ENCODE results near the gene SERTAD2. TPM values are rescaled to one million over a fixed set of nuclear protein-coding genes. Genes with fewer than 3 reads are reported as not detected.

SERTAD2 gene
- total RNA-seq, 2 experiments from 2014 or later, result 11.4 to 11.6 TPM

DNA sequence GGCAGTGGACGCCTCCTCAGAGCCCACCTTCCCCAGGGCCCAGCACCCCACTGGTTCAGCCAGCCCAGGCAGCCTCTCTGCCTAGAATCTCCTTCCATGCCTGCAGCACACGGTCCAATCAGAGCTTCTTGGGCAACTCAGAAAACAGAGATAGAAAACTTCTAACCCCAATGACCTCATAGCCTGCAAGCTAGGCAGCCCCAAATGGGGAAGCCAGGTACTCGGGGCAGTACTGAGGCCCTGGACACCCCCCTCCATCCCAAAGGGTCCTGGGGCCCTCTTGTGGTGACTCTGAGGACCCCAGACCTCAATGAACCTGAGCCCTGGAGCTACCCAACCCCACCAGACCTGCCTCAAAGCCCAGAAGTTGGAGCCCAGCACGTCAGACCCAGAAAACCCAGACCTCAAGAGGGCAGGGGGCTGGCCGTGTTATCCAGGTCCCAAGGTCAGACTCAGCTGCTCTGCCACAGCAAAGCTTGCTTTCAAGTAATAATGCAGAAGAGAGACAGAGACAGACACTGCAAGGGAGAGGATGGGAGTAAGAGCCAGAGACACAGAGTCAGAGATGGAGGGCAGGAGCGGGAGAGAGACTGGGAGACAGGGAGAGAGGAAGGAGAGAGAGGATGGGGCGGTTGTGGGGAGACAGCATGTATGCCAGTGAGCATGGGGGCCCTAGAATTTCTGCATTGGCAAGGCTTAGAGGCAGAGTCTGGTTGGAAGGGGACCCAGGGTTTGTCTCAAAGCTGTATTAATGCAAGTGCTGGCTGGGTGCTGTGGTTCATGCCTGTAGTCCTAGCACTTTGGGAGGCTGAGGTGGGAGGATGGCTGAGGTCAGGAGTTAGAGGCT is 28.2 kb downstream of the SERTAD2 start:
- DNase-seq, result no peak
- Mint-ChIP-seq H3K36me3 (ENCODE audit: low read depth) (no peaks in the 10 kb centered on the region), H3K9me3 (no peaks in the 10 kb centered on the region), H3K27me3 (ENCODE audit: low read depth) (no peaks in the 10 kb centered on the region), H3K4me3 (no peak overlapping the region), H3K27ac (no peak overlapping the region), H3K4me1 (ENCODE audit: low read depth) (no peaks in the 10 kb centered on the region)
- CTCF ChIA-PET, result interaction anchor here (0.6 to 1.9 kb wide), 7 partner anchors 9 to 257 kb away, joined by 3 to 6 read pairs (median 3); partner anchors contain the start of gene AFTPH
- intact Hi-C loops (cut with micrococcal nuclease), result no loop called here

- CTCF ChIA-PET, result interaction anchor here (0.8 to 1.9 kb wide), 5 partner anchors 8 to 101 kb away, joined by 3 to 6 read pairs (median 5); partner anchors contain the start of gene AFTPH
- no peaks in the 10 kb centered on the region for H3K36me3 Mint-ChIP-seq (ENCODE audit: low read depth)
- H3K4me3 Mint-ChIP-seq, result no peak overlapping the region
- H3K9me3 Mint-ChIP-seq, result no peaks in the 10 kb centered on the region
- DNase-seq, result no peak
- H3K27ac Mint-ChIP-seq, result no peak overlapping the region
- H3K27me3 Mint-ChIP-seq (ENCODE audit: low read depth), result no peaks in the 10 kb centered on the region
- intact Hi-C loops (cut with micrococcal nuclease), result no loop called here
- H3K4me1 Mint-ChIP-seq (ENCODE audit: low read depth), result no peaks in the 10 kb centered on the region
Measured at GRCh38 chr2:64624862-64625261, 28.9 kb downstream of the SERTAD2 start.

DNA sequence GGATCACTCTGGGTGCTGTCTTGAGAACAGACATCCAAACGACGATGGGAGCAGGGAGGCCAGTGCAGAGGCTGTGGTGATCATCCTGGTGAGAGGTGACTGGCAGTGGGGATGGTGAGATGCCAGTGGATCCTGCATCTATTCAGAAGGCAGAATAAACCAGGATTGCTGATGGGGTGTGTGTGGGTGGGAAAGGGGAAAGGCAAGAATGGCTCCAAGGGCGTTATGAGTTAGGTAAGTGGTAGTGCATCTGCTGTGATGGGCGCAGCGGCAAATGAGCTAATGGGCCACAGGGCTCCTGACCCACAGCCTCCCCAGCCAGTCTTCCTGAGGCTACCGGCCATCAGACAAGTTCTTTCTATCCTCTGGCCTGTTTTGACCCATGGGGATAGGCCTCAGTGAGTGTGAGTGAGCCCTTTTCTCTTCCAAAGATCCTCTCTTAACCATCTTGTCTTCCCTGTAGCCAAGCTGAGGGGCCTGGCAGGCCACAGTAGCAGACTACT is 29.6 kb downstream of the SERTAD2 start:
- no peaks in the 10 kb centered on the region for H3K9me3 Mint-ChIP-seq
- DNase-seq, result no peak
- no peaks in the 10 kb centered on the region for H3K36me3 Mint-ChIP-seq (ENCODE audit: low read depth)
- CTCF ChIA-PET, result interaction anchor here (0.8 to 1.1 kb wide), 2 partner anchors 22 to 101 kb away, joined by 3 read pairs; partner anchors contain the start of gene AFTPH
- intact Hi-C loops (cut with micrococcal nuclease), result no loop called here
- H3K27ac Mint-ChIP-seq, result no peak overlapping the region
- no peaks in the 10 kb centered on the region for H3K4me1 Mint-ChIP-seq (ENCODE audit: low read depth)
- no peak overlapping the region for H3K4me3 Mint-ChIP-seq
- H3K27me3 Mint-ChIP-seq (ENCODE audit: low read depth), result no peaks in the 10 kb centered on the region

DNA sequence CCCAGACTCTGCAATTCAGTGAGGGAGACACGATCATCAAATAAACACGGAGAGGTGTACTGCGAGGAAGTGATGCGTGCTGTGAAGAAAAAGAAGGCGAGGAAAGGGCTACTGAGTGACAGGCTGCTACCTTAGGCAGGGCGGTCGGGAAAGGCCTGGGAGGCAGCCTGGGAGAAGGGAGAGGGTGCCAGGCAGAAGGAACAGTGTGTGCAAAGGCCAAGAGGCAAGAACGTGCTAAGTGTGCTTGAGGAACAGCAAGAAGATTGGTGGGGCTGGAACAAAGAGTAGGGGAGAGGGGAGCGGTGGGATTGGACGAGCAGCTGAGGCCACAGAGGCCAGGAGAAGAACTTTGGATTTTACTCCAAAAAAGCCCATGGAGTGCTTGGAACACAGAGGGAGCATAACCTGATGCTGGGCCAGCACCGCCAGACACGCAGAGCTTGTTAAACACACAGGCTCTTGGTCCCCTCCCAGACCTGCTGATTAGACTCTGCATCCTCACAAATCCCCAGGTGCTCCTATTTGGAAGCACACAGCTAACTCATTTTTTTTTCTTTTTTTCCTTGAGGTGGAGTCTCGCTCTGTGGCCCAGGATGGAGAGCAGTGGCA is 30.4 kb downstream of the SERTAD2 start:
- no peak for DNase-seq
- intact Hi-C loops (cut with micrococcal nuclease), result no loop called here
- CTCF ChIA-PET, result interaction anchor here (0.7 kb wide), 1 partner anchor 228 kb away, joined by 3 read pairs; no protein-coding TSS in a partner anchor
- Mint-ChIP-seq H3K36me3 (ENCODE audit: low read depth) (no peaks in the 10 kb centered on the region), H3K9me3 (no peaks in the 10 kb centered on the region), H3K27me3 (ENCODE audit: low read depth) (no peaks in the 10 kb centered on the region), H3K4me3 (no peak overlapping the region), H3K4me1 (ENCODE audit: low read depth) (no peaks in the 10 kb centered on the region), H3K27ac (no peak overlapping the region)

- H3K27ac Mint-ChIP-seq, result no peak overlapping the region
- no peak for DNase-seq
- no peaks in the 10 kb centered on the region for H3K36me3 Mint-ChIP-seq (ENCODE audit: low read depth)
- intact Hi-C loops (cut with micrococcal nuclease), result no loop called here
- H3K9me3 Mint-ChIP-seq, result no peaks in the 10 kb centered on the region
- H3K4me3 Mint-ChIP-seq, result no peak overlapping the region
- CTCF ChIA-PET, result interaction anchor here (0.6 to 0.7 kb wide), 3 partner anchors 19 to 264 kb away, joined by 3 read pairs; no protein-coding TSS in a partner anchor
- no peaks in the 10 kb centered on the region for H3K4me1 Mint-ChIP-seq (ENCODE audit: low read depth)
- no peaks in the 10 kb centered on the region for H3K27me3 Mint-ChIP-seq (ENCODE audit: low read depth)
Measured at GRCh38 chr2:64622443-64623241, 31.1 kb downstream of the SERTAD2 start.

DNA sequence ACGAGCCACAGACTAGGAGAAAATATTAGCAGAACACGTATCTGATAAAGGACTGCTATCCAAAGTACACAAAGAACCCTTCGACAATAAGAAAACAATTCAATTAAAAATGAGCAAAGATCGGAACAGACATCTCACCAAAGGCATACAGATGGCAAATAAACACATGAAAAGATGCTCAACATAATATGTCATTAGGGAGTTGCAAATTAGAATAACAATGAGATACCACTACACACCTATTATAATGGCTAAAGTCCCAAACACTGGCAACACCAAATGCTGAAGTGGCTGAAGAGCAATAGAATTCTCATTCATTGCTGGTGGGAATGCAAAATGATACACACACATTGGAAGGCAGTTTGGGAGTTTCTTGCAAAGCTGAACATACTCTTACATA is 33.1 kb downstream of the SERTAD2 start:
- intact Hi-C loops (cut with micrococcal nuclease), result no loop called here
- H3K36me3 Mint-ChIP-seq (ENCODE audit: low read depth), result no peaks in the 10 kb centered on the region
- H3K27ac Mint-ChIP-seq, result no peak overlapping the region
- H3K4me1 Mint-ChIP-seq (ENCODE audit: low read depth), result no peaks in the 10 kb centered on the region
- H3K9me3 Mint-ChIP-seq, result no peaks in the 10 kb centered on the region
- no peaks in the 10 kb centered on the region for H3K27me3 Mint-ChIP-seq (ENCODE audit: low read depth)
- CTCF ChIA-PET, result no interaction called here
- DNase-seq, result no peak
- no peak overlapping the region for H3K4me3 Mint-ChIP-seq

DNA sequence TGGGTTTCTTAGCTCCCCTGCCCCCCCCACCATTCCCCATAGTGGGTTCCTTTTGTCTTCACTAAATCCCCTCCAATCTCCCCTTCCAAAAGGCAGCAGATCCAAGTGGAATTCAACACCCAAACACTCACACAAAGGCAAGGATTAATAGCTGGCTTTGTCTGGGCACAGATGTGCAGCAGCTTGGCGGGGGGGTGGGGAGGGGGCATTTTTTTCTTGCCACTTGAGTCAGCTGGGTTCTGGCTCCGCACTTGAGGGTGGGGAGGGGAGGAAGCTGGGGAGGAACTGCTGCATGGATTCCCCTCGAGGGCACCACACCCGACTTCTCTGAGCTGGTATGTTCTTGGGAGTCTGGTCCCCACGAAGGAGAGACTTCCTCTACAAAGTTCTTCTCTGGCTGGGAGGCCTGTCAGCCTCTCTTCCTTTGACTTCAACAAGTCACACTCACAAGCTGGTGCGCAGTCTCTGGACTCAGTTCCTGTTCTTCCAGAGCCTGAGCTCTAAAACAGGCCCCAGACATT is 36.0 kb downstream of the SERTAD2 start:
- no peak overlapping the region for H3K27ac Mint-ChIP-seq
- H3K4me3 Mint-ChIP-seq, result no peak overlapping the region
- DNase-seq, result no peak
- H3K36me3 Mint-ChIP-seq (ENCODE audit: low read depth), result no peaks in the 10 kb centered on the region
- H3K27me3 Mint-ChIP-seq (ENCODE audit: low read depth), result no peaks in the 10 kb centered on the region
- no peaks in the 10 kb centered on the region for H3K4me1 Mint-ChIP-seq (ENCODE audit: low read depth)
- intact Hi-C loops (cut with micrococcal nuclease), result no loop called here
- no peaks in the 10 kb centered on the region for H3K9me3 Mint-ChIP-seq
- CTCF ChIA-PET, result interaction anchor here (0.9 to 1.3 kb wide), 6 partner anchors 10 to 245 kb away, joined by 3 to 4 read pairs (median 3); partner anchors contain the start of gene SERTAD2

DNA sequence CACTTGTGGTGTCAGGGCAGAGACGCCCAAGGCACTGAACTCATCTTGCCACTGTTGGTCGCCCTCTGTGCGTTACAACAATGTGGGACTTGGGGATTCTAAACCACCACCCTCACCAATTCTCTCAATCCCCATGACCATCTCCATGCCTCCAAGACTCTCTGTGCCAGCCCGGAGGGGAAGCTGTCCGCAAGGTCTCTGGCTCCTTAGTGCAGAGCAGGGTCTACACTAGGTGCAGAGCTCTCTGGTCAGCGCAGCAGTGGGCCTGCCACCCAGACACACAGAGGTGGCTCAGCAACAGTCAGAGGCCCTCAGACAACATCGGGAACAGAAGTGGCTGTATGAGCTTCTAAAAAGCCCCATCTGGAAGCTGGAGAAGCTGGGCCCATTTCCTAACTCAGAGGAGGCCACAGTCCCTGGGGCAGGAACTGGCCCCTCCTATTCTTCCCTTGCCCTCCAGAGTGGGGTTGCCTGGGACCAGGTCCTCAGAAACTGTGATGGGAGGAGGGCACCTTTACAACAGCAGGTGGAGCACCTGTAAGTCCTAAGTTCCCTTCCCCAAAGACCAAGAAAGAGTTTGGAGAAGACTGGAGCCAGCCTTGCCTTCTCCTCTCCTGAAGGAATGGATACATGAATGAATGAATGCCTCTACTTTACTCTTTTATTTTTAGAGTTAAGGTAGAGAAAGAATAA is 37.7 kb downstream of the SERTAD2 start:
- Mint-ChIP-seq H3K27ac (no peak overlapping the region), H3K9me3 (no peaks in the 10 kb centered on the region), H3K36me3 (ENCODE audit: low read depth) (no peaks in the 10 kb centered on the region), H3K4me3 (no peak overlapping the region), H3K27me3 (ENCODE audit: low read depth) (no peaks in the 10 kb centered on the region), H3K4me1 (ENCODE audit: low read depth) (no peaks in the 10 kb centered on the region)
- intact Hi-C loops (cut with micrococcal nuclease), result no loop called here
- DNase-seq, result no peak
- CTCF ChIA-PET, result interaction anchor here (0.6 to 1.5 kb wide), 13 partner anchors 10 to 257 kb away, joined by 3 to 6 read pairs (median 4); no protein-coding TSS in a partner anchor

GRCh38 chr2:64615192-64615763 is 38.4 kb downstream of the SERTAD2 start:
- intact Hi-C loops (cut with micrococcal nuclease), result no loop called here
- Mint-ChIP-seq H3K36me3 (ENCODE audit: low read depth) (no peaks in the 10 kb centered on the region), H3K27ac (no peak overlapping the region), H3K4me3 (no peak overlapping the region), H3K27me3 (ENCODE audit: low read depth) (no peaks in the 10 kb centered on the region), H3K9me3 (no peaks in the 10 kb centered on the region), H3K4me1 (ENCODE audit: low read depth) (no peaks in the 10 kb centered on the region)
- no peak for DNase-seq
- CTCF ChIA-PET, result interaction anchor here (0.7 to 1.5 kb wide), 7 partner anchors 9 to 258 kb away, joined by 3 to 6 read pairs (median 4); no protein-coding TSS in a partner anchor

DNA sequence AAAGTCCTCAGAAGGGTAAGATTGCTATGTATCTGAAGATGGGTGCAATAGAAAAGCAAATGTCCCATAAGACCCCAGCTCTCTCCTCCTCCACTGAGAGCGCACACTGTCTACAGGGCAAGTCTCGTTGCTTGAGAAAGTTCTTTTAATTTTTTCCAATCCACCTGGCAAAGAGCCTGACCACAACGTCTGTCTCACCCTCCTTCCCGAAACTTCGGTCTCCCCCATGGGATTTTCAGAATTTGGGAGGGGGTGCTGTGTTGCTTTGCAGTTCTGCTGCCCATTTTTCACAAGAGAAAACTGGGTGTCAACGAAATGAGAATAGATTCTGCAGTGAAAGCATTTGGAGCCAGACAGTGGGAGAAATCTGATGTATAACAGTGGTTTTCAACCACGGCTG is 40.4 kb downstream of the SERTAD2 start:
- H3K27me3 Mint-ChIP-seq (ENCODE audit: low read depth), result no peaks in the 10 kb centered on the region
- H3K9me3 Mint-ChIP-seq, result no peaks in the 10 kb centered on the region
- intact Hi-C loops (cut with micrococcal nuclease), result no loop called here
- no peak for DNase-seq
- peaks cover under 1% of the 10 kb centered on the region for H3K4me1 Mint-ChIP-seq (ENCODE audit: low read depth)
- no peak overlapping the region for H3K4me3 Mint-ChIP-seq
- no peaks in the 10 kb centered on the region for H3K36me3 Mint-ChIP-seq (ENCODE audit: low read depth)
- CTCF ChIA-PET, result no interaction called here
- no peak overlapping the region for H3K27ac Mint-ChIP-seq

DNA sequence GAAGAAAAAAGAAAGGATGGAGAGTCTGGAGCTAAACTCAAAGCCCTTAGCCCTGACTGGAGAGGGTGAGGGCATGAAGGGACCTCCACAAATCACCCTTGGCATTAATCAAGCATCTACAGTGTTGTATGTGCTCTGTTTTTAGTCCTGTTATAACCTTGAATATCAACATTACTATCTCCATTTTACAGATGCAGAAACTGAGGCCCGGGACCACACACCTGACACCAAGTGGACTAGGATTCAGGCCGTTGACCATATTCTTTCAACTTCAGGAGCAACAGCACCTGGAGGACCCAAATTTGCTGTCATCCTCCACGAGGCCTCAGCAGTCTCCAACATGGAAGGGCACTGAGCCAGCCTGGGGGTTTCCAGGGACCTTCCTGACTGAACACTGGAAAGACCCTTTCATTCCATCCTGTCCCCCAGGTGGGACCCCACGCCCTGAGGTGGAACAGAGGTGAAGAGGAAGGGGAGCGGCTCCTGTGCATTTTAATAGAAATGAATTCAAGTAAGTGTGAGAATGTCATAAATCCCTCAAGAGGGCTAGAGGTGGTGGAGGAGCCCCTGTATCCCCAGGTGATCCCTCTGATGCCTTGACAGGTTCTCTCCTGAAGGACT is 41.0 kb downstream of the SERTAD2 start:
- intact Hi-C loops (cut with micrococcal nuclease), result no loop called here
- no peak overlapping the region for H3K27ac Mint-ChIP-seq
- H3K4me3 Mint-ChIP-seq, result no peak overlapping the region
- CTCF ChIA-PET, result no interaction called here
- no peak for DNase-seq
- no peaks in the 10 kb centered on the region for H3K27me3 Mint-ChIP-seq (ENCODE audit: low read depth)
- peaks cover 7% of the 10 kb centered on the region for H3K4me1 Mint-ChIP-seq (ENCODE audit: low read depth)
- no peaks in the 10 kb centered on the region for H3K36me3 Mint-ChIP-seq (ENCODE audit: low read depth)
- no peaks in the 10 kb centered on the region for H3K9me3 Mint-ChIP-seq
